ENCODE data around the gene ZBED5.
"Not testable (repeated sequence)": the region's sequence is repeated elsewhere in the genome, so short reads cannot be mapped to it uniquely, and the experiment has no call there.

DNA sequence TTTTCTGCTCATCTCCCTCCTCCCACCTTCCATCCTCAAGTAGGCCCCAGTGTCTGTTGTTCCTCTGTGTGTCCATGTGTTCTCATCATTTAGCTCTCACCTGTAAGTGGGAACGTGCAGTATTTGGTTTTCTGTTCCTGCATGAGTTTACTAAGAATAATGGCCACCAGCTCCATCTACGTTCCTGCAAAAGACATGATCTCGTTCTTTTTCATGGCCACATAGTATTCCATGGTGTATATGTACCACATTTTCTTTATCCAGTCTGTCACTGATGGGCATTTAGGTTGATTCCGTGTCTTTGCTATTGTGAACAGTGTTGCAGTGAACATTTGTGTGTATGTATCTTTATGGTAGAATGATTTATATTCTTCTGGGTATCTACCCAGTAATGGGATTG, 21.0 kb downstream of the ZBED5 start:
- TF ChIP-seq, protein P1, sequence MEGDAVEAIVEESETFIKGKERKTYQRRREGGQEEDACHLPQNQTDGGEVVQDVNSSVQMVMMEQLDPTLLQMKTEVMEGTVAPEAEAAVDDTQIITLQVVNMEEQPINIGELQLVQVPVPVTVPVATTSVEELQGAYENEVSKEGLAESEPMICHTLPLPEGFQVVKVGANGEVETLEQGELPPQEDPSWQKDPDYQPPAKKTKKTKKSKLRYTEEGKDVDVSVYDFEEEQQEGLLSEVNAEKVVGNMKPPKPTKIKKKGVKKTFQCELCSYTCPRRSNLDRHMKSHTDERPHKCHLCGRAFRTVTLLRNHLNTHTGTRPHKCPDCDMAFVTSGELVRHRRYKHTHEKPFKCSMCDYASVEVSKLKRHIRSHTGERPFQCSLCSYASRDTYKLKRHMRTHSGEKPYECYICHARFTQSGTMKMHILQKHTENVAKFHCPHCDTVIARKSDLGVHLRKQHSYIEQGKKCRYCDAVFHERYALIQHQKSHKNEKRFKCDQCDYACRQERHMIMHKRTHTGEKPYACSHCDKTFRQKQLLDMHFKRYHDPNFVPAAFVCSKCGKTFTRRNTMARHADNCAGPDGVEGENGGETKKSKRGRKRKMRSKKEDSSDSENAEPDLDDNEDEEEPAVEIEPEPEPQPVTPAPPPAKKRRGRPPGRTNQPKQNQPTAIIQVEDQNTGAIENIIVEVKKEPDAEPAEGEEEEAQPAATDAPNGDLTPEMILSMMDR (IDR thresholded peaks at IDR 0.05) = not testable (repeated sequence)
- not testable (repeated sequence) for TF ChIP-seq POLR2A, POLR2AphosphoS5, EP300 (IDR thresholded peaks at IDR 0.05)

Data from stomach (tissue), 4 donors.